ENCODE results near the gene SMURF2.

SMURF2 gene

DNA sequence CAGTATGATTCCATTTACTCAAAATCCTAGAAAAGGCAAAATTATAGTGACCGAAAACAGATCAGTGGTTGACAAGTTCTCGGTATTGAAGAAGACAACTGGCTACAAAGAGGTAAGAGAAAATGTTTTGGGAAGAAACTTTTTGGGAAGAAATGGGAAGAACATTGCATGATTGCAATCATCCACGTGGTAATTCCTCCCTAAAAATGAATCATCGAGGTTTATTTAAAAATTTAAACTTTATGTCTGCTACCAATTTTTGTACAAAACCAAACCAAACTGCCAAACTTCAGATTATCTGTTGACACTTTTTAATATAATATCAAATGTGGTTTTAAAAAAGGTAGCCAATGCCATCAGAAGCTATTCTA is 8.1 kb downstream of the SMURF2 start:
- TF ChIP-seq, protein P1, sequence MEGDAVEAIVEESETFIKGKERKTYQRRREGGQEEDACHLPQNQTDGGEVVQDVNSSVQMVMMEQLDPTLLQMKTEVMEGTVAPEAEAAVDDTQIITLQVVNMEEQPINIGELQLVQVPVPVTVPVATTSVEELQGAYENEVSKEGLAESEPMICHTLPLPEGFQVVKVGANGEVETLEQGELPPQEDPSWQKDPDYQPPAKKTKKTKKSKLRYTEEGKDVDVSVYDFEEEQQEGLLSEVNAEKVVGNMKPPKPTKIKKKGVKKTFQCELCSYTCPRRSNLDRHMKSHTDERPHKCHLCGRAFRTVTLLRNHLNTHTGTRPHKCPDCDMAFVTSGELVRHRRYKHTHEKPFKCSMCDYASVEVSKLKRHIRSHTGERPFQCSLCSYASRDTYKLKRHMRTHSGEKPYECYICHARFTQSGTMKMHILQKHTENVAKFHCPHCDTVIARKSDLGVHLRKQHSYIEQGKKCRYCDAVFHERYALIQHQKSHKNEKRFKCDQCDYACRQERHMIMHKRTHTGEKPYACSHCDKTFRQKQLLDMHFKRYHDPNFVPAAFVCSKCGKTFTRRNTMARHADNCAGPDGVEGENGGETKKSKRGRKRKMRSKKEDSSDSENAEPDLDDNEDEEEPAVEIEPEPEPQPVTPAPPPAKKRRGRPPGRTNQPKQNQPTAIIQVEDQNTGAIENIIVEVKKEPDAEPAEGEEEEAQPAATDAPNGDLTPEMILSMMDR (IDR thresholded peaks at IDR 0.05; ENCODE audit: control insufficient read depth, insufficient read depth, low read depth, low read length, missing control alignments) = no peak
- H3K4me3 ChIP-seq (ENCODE audit: control insufficient read depth, low read depth, low read length) = no peak overlapping the region
- no peak for DNase-seq (ENCODE audit: low read depth)

DNA sequence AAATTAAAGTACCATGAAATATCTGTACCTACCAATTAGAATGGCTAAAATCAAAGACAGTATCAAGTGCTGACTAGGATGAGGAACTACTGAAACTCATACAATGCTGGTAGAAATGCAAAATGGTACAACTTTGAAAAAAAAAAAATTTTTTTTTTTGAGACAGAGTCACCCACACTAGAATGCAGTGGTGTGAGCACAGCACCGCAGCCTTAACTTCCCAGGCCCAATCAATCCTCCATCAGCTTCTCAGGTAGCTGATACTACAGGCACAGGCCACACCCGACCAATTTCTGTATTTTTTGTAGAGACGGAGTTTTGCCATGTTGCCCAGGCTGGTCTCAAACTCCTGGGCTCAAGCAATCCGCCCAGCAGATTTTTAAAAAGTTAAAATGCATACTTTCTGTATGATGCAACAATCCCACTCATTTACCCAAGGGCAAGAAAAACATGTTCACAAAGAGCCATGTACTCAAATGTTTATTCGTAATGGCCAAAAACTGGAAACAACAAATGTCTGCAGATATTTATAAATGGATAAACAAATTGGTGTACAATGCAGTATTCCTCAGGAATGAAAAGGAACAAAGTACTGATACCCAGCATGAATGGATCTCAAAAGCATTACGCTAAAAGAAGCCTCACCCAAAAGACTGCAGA is 8.7 kb downstream of the SMURF2 start:
- TF ChIP-seq, protein P1 (IDR thresholded peaks at IDR 0.05; ENCODE audit: control insufficient read depth, insufficient read depth, low read depth, low read length, missing control alignments) = no peak
- DNase-seq (ENCODE audit: low read depth) = no peak
- no peak overlapping the region for H3K4me3 ChIP-seq (ENCODE audit: control insufficient read depth, low read depth, low read length)

DNA sequence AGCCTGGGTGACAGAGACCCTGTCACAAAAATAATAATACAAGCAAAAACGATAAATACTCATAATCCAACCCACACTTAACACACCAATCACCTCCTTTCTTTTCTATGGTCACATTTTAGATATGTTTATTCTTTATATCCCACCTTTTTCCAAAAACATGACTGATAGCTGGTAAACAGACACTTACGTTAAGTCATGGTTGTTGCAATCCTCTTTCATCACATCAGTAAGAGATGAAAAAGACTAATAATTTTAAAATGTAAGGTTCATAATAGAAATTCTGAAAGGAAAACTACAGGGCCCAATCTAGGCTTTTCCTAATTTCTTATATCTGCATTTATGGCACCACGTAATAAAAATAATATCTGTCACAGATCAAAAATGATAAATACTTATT is 10.2 kb downstream of the SMURF2 start:
- TF ChIP-seq, protein P1 (IDR thresholded peaks at IDR 0.05; ENCODE audit: control insufficient read depth, insufficient read depth, low read depth, low read length, missing control alignments) = no peak
- no peak overlapping the region for H3K4me3 ChIP-seq (ENCODE audit: control insufficient read depth, low read depth, low read length)
- no peak for DNase-seq (ENCODE audit: low read depth)

DNA sequence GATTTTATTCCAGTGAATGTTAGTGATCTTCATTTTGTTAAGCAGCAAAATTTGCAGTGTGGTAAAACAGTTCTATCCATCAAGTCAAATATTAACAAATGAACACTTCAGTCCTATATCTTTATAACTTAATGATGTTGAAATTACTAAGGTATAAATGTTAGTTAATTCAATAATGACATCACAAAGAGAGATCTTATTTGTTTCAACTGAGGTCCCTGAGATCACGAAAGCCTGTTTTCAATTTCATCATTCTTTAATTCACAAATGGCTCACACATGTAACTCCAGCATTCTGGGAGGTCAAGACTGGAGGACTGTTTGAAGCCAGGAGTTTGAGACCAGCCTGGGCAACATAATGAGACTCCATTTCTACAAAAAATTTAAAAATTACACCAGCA is 13.9 kb downstream of the SMURF2 start:
- TF ChIP-seq, protein P1 (IDR thresholded peaks at IDR 0.05; ENCODE audit: control insufficient read depth, insufficient read depth, low read depth, low read length, missing control alignments) = no peak
- H3K4me3 ChIP-seq (ENCODE audit: control insufficient read depth, low read depth, low read length) = no peak overlapping the region
- no peak for DNase-seq (ENCODE audit: low read depth)

DNA sequence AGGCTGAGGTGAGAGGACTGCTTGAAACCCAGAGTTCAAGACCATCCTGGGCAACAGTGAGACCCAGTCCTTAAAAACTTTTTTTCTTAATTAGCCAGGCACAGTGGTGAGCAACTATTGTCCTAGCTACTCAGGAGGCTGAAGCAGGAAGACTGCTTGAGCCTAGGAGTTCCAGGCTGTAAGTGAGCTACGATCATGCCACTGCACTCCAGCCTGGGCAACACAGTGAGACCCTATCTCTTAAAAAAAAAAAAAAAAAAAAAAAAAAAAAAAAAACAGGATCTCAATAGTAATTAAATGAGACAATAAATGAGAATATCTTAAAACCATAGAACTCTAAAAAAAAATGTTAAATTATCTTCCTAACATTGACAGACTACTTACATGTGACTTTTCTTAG is 14.3 kb downstream of the SMURF2 start:
- TF ChIP-seq, protein P1 (IDR thresholded peaks at IDR 0.05; ENCODE audit: control insufficient read depth, insufficient read depth, low read depth, low read length, missing control alignments) = no peak
- no peak for DNase-seq (ENCODE audit: low read depth)

DNA sequence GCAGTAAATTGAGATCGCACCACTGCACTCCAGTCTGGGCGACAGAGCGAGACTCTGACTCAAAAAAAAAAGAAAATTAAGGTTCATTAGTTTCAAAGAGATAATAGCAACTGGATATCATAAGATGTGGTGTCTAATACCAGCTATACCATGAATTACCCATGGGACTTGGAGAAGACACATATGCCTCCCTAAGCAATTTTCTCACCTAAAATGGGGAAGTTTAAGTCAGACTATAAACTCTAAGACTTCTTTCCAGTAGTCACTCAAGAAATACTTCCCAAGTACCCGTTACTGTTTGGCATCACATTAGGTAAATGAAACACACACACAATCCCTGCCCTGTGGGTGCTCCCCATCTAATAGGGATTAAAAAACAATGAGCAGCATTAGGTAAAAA is 22.6 kb downstream of the SMURF2 start:
- no peak for DNase-seq (ENCODE audit: low read depth)
- no peak overlapping the region for H3K4me3 ChIP-seq (ENCODE audit: control insufficient read depth, low read depth, low read length)
- TF ChIP-seq, protein P1 (IDR thresholded peaks at IDR 0.05; ENCODE audit: control insufficient read depth, insufficient read depth, low read depth, low read length, missing control alignments) = no peak

More for the DNA sequence above, 14.3 kb downstream of the SMURF2 start:
- H3K4me3 ChIP-seq (ENCODE audit: control insufficient read depth, low read depth, low read length) = no peak overlapping the region
